LNCAP (cell line): ENCODE data around the gene C4orf33.

Experiments
- CTCF ChIP-seq: fragments of 450-650 bp; IDR thresholded peaks from 2 replicates; pipeline ENCODE4 v1.5.1; 2017; ENCODE audit warnings: mild to moderate bottlenecking

C4orf33 gene

GRCh38 chr4:129146639-129147038 is 50.7 kb downstream of the C4orf33 start:
- TF ChIP-seq CTCF, result no peak

- TF ChIP-seq CTCF, result no peak
Measured at GRCh38 chr4:129148892-129149291, 52.9 kb downstream of the C4orf33 start.

GRCh38 chr4:129149906-129150305 is 54.0 kb downstream of the C4orf33 start:
- no peak for TF ChIP-seq CTCF

- TF ChIP-seq CTCF, result no peak
Measured at GRCh38 chr4:129152350-129152749, 56.4 kb downstream of the C4orf33 start.

- TF ChIP-seq CTCF, result no peak
Measured at GRCh38 chr4:129153700-129154099, 57.7 kb downstream of the C4orf33 start.

- TF ChIP-seq CTCF, result no peak
Measured at GRCh38 chr4:129162450-129162849, 66.5 kb downstream of the C4orf33 start.

- TF ChIP-seq CTCF, result no peak
Measured at GRCh38 chr4:129163427-129163826, 67.5 kb downstream of the C4orf33 start.

- no peak for TF ChIP-seq CTCF
Measured at GRCh38 chr4:129164243-129164642, 68.3 kb downstream of the C4orf33 start.
